ENCODE data around the gene DMRT1.

DMRT1 gene

DNA sequence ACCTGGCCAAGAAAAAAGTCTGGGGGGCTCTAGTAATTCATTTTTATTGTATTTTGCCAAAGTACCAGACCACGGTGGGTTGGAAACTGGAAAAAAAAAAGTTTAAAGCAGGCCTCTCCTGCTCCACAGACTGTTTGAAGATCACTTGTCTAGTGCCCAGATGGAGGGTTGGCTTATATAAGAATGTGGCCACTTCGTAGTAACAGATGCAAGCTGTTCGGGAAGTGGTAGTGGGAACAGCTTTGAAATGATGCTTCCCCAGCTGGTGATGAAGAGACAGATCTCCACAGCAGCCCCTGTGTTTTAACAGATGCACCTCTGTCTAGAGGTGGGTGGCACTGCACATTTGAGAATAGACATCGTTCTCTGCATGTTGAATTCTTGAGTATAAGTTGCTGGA lies 80.7 kb downstream of the DMRT1 start:
- no peak for DNase-seq (ENCODE audit: low read depth in 2 of 2)

DNA sequence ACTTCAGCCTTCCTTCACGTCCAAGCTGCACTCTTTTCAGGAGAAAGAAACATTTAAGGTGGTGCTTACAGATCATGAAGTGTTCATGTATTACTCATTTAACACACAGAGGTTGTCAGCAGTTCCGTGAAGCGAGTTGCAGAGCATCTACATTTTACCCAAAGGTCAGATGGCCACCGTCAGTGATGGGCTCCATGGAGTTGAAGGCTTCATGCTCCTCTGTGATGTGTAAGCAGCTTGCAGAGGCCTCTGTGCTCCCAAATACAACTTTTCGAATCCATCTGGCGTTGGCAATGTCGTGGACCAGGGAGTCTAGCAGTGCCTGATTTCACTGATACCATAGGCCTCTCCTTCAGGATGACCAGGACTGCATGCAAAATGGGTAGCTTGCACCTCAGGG lies 81.2 kb downstream of the DMRT1 start:
- no peak for DNase-seq (ENCODE audit: low read depth in 2 of 2)

DNA sequence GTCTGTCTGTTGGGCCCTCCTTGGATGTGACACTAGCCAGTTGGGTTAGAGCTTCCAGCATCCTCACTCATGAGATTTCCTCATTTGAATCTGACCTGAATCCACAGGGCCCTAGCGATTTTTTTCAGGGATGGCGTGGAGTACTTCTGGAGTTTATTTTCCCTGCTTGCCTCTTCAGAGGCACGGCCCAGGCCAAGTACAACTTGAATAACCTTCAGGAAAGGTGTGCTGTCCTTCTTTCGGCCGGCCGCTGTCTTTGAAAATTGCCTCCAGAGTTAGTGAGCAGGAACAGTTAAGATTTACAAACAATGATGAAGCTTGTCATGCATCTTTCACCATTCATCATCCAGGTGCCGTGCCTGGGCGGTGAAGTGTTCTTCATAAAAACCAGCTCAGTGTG lies 85.5 kb downstream of the DMRT1 start:
- DNase-seq (ENCODE audit: low read depth in 2 of 2), result no peak

DNA sequence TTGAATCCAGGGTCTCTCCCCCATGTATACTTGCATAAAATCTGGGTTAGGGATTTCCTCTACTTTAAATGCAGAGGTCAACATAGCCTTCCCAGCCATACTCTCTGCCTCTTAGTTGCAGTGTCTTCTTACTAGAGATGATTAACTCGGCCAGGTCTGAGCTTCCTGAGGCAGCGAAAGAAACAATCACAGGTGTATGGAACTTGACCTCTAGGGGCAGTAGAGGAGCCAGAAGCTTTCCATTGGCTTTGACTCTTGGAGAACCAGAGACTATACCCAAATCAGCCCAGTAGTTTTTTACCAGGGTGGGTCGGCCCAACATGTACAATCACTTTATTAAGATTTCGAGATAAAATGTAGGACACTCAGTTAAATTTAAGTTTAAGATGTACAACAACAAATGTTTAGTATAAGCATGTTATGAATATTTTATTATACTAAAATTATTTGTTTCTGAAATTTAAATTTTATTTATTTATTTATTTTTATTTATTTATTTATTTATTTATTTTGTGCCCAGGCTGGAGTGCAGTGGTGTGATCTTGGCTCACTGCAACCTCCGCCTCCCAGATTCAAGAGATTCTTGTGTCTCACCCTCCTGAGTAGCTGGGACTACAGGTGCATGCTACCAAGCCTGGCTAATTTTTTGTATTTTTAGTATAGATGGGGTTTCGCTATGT lies 87.0 kb downstream of the DMRT1 start:
- no peak for DNase-seq (ENCODE audit: low read depth in 2 of 2)

DNA sequence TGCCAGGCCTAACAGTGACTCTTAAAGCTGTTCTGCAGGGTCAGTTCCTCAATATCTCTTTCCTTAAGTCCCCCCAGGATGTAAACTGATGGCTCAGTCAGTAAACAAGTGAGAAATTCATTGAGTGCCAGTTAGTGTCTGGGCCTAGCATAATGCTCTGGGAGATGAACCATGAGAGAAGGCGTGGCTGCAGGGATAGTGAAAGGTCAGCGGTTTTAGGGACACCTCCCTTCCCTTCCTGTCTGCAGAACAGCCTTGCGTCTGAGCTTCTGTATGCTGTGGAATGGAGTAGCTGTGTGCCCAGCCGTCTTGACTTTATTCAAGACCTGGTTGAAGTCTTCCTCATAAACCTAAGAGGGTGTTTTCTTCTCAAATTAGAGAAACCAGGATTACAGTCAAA lies 88.2 kb downstream of the DMRT1 start:
- DNase-seq (ENCODE audit: low read depth in 2 of 2), result no peak

DNA sequence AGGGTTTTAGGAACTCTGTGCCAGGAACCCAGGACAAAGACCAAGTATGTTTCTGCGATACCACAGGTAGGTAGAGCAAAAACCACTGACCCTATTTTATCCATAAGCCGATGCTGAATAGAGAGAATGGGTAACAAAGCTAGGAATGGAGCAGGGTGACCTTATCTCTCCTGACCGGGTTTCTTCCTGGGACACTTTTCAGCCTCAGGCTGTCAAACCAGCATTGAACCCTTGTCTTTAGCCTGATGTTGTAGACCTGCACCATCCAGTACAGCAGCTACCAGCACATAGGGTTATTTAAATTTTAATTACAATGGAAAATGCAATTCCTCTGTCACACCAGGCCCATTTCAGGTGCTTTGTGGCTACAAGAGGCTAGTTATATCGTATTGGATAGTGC lies 91.9 kb downstream of the DMRT1 start:
- no peak for DNase-seq (ENCODE audit: low read depth in 2 of 2)

DNA sequence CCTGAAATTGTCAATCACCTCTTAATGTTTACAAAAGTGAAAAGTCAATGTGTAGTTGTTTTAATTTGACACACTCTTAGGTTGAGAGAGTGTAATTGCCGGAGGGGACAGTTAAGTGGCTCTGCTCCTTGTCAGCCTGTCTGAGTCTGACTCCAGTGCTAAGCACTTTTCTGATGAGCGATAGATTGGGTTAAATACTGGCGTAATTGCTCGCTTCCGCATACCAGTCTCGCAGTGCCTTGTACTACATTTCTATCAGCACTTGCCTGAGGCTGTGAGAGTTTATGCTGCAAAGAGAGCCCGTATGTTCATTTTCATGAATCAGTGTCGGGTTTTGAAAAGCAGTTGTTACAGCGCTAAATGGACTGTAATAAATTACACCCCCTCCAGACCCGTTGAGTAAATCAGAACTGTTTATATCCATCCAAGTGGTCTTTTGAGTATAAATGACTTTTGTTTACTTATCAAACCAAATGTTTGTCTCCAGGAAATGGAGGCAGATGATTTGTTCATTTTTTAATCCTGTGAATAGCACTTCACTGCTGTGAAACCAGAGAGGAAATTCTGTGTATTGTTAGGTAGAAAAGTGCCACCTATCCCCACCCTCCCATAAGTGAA lies 94.0 kb downstream of the DMRT1 start:
- no peak for DNase-seq (ENCODE audit: low read depth in 2 of 2)

DNA sequence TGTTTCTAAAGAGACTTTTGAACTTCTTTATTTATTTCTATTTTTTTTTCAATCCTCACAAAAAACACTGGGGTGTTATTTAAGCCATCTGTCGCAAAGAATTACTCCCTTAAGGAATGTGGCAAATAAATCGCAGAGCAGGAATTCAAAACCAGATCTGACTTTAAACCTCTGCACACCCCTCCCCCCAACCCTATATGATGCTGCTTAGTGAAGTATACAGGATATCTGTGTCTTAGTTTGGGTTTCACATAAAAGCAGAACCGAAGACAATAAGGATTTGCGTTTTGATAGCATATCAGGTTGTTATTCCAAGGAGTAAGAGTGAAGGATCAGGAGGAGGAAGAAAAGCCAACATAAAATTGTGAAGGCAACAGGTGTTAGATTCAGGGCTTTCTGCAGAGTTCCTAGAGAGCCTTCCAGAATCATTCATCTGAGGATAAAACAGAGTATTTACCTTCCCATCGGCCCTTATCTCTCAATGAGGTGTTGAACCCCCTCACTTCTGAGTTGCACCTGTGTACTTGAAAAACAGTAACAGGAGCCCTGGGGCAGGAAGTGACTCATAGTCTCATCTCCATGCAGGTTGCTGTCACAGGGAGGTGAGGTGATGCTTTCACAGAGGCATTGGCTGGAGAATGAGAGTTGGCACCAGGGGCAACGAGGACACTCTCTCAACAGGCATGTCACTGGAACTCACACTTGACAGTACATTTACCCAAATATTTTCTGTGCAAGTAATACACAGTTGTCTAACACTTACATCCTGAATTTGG lies 101.5 kb downstream of the DMRT1 start:
- no peak for DNase-seq (ENCODE audit: low read depth in 2 of 2)

DNA sequence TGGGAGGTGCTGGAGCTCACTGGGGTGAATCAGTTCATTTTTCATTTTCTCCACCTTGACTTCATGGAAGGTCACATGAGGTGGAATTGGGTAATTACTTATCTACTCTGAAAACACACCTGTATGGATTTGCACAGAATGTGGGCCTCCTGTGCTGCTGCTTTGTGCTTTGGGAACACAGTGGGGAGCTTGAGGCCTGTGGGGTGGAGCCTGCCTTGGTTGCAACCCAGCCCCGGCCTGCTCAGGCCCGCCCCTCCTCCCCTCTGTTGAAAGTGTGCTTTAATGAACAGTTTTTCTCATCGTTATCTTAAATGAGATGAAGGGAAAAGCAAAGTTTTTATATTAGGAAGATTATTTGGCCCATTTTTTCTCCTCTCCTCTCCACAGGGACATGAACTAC lies 106.5 kb downstream of the DMRT1 start:
- no peak for DNase-seq (ENCODE audit: low read depth in 2 of 2)

DNA sequence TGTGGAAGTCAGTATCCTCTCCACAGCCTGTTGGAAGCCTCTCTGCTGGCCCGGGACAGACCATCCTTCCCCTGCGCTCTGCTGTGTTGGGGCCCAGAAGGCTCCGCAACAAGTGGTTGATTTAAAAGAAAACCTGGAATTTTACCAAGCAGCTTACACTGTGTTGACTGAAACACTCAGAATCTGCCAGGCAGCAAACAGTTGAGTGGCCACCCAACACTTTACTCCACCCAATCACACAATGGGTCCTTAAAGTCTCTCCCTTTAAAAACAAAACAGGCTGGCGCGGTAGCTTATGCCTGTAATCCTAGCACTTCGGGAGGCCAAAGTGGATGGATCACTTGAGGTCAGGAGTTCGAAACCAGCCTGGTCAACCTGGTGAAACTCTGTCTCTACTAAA lies 107.0 kb downstream of the DMRT1 start:
- DNase-seq (ENCODE audit: low read depth in 2 of 2), result no peak

DNA sequence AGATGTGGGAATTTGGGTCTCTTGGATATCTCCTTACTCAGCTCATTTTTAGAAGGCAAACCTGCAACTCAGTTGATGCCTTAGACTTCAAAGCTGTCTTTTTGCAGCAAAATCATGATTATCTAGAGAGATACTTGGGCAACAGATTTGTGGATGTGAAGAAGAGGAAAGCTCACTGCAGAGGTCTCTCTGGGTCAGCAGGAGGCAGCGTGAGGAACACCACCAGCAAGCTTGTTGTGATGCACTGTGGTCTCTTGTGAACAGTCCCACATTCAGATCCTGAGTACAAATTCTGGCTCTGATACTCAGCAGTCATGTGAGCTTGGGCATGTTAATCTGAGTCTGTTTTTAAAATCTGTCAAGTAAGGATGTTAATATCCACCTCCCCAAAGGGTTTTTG lies 108.6 kb downstream of the DMRT1 start:
- no peak for DNase-seq (ENCODE audit: low read depth in 2 of 2)

DNA sequence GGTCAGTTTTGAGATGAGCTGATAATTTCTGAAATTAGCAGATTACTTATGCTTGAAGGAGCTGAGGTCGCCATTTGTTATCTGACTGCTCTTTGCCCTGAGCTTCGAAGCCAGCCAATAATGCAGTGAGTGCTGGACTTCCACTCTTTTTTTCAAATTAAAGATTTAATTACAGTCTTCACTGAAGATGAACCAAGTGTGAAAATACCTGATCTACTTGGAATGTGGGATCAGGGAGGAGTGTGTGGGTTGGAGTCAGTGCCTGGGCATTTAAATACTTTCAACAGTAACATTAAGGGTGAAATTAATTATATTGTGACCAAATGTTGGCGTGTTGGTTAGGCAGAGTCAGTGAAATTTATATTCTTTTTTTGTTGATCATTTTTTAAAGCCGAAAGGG lies 111.0 kb downstream of the DMRT1 start:
- no peak for DNase-seq (ENCODE audit: low read depth in 2 of 2)

DNA sequence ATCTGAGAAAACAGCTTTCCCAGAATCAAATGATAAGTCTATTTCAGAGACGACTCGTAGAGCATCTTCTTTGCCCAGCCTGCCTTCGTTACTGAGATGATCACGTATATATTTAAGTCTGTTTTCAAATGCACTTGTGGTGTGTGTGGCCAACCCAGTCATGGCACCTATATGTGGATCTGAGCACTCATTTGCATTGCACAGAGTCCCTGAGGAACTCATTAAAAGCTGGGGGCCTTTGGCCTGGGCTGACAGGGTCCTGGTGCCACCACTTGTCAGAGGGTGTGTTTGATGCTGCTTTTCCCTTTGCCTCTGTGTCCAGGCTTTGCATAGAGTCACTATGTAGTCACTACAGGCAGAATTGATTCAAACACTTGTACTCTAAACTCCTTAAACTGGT lies 117.6 kb downstream of the DMRT1 start:
- no peak for DNase-seq (ENCODE audit: low read depth in 2 of 2)

DNA sequence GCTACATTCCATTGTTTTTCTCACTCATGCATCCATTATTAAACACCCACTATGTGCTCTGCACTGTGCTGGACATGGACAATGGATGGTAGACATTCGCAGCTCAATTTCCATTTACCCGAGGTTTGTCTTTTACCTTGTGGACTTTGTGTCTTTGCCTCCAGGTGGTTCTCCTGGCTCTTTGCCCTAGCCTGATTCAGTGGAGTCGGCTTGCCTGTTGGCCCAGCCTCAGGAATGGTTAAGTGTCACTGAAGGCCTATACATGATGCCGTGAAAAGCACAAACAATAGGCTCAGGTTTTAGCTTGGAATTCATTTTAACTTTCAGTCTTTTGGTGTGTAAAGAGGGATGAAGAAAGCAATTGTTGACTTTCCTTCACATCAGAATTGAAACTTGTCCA lies 118.4 kb downstream of the DMRT1 start:
- no peak for DNase-seq (ENCODE audit: low read depth in 2 of 2)

DNA sequence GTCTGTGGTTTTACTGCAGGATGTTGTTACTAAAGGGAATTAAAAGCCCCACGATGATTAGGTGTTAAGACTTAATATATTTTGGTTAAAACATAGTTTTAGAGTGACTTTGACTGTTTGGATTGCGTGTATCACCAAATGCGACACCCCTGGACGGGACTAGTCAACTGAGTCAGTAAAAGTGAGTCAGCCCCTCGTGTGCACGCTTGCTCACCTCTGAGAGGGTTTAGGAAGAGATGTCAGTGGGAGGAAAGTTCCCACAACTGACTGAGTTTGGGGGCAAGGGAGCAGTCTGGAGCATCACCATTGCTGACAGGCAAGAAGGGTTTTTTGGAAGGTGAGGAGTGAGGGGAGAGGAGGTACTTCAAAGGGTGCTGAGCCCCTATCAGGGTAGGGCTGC lies 120.5 kb downstream of the DMRT1 start:
- DNase-seq (ENCODE audit: low read depth in 2 of 2), result no peak

DNA sequence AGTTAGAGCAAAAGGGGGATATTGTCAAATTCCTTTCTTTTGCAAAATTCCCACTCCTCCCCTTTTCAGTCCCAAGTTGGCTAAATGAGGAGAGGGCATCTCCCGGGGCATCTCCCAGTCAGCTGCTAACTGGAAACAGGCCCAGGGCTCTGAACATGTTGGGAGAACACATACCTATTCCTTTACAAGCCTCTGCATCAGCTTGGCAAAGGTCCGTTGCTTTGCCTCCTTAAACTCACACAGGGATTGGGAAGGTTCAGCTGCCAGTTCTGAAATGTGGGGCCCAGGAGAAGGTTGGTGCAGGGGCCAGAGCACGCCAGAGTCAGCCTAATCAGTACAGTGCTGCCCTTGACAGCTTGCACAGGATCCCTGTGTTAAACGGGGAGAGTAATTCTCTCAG lies 124.0 kb downstream of the DMRT1 start:
- DNase-seq (ENCODE audit: low read depth in 2 of 2), result no peak

DNA sequence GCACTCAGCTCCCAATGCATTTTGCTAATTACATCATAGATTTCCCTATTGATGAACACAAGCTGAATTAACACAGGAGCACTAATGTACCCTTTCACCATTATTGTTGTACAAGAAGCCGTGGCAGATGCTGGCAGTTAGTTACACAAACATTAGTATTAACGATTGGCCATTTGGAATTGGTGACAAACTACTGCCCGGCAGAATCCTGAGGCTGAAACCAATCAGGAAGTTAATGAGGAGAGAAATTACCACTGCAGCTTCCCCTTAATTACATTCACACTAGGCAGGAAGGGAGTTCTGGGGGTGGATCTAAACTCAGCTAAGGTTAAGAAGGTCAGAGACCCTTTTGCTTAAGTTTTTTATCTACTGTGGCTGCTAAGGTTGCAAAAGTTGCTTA lies 125.4 kb downstream of the DMRT1 start:
- DNase-seq (ENCODE audit: low read depth in 2 of 2), result no peak

DNA sequence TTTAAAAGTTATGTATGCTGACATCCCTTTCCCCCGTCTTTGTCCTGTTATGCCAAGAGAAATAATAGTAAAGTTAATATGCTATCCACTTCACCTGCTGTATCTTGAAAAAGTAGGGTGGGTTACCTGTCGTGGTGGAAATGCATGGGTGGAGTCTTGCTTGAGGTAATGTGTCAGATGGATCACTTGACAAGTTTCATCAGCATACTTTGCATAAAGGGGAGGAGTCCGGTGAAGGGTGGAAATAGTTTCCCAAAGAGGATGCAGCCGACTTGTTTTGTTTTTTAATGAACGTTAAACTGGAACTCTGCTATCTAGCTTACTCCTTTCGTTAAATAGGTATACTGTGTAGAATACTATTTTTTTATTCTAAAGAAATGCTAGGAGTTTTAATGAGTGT lies 125.9 kb downstream of the DMRT1 start:
- no peak for DNase-seq (ENCODE audit: low read depth in 2 of 2)

DNA sequence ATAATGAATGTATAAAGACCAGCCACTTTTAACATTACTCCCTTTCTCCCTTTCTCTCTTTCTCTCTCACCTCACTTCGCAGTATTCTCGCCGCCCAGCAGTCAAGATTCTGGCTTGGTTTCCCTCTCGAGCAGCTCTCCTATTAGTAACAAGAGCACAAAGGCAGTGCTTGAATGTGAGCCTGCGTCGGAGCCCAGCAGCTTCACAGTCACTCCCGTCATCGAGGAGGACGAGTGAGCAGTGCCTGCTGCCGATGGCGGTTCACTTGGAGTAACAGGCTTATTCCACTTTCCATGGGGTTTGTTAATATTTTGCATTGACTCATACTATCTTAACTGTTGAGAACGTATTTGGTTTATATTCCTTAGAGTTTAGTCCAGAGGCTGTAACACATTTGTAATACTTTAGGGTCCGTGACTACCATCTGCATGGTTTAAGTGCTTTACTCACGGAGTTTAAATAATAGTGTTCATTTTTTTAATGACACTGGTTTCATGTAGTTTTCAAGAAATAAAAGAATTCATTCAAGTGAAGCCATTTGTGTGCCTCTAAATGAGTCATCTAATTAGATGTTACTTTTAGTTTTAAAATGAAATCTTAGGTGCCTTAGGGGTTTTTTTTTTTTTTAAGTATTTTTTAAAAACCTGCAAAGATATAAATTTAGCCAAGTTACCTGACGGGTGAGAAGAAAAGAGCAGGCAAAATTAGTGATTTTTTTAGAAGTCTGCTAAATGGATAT lies 126.6 kb downstream of the DMRT1 start:
- DNase-seq (ENCODE audit: low read depth in 2 of 2), result no peak

DNA sequence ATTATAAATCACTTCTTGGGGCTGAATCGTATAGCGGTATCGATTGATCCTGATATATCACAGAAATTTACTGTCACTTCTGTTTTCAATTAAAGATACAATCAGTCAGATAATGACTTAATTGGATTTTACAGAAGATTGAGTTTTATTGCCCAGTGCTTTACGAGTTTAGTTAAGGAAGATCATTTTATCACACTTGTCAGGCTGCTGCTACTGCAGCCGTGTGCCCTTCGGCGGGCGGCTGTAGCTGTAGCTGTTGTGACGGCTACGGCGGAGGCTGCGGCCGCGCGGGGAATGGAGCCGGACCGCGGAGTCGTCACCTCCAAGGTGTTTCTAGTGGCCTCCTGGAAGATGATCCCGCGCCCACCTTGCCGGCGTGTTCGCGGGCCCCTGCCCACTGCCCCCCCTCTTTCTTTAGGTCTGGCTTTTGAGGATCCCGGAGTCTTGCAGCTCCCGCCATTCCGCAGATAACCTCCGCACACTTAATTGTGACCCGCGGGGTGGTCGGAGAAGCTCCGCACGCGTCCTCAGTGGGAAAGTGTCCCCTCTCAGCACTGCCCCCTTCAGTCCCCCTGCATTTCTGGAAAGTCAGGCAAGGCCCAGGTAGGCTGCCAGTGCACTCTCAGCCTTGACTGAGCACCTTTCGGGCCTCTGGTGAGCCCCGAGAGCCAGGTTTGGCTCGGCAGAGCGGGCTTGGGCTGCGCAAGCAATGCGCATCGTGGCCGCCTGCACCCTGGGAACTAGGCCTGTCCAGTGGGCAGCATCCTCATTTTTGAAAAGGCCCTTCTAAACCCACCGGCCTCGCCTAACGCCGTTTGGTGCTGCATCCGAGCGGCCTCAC lies 128.0 kb downstream of the DMRT1 start:
- no peak for DNase-seq (ENCODE audit: low read depth in 2 of 2)

DNA sequence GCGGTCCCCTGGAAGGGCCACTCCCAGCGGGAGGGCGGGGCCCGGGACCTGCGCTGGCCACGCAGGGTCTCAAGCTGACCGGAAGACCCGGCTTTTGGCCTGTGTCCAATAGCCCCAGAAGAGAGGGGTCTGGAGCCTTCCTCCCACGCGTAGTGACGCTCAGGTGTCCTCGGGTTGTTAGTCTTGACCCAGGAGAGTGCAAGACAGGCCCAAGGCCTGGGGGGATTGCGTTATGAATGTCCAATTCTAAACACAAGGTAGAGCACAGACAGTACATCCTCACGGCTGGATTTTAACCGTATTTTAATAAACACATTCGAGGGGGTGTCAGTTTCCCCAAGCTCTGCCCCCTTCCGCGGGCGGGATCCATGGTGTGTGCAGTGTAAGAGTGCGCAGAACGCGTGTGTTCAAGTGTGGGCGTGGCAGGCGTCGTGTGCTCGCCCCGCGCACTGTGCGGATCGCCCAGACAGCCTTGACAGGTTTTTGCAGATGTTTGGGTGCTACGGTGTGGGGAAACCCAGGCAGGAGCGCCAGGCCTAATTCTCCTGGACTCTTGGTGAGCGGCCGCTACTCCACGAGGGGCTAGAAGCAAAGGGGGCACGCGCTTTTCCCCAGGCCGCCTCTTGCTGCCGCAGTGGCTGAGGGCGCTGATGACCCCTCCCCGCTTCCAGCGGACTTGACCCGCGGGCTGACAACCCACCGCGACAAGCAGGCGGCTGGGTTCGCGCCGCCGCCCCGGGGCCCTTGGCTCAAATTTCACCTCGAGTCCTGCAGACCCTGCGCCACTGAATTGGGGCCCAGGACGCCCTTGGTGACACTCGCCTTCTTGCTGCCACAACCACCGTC lies 128.9 kb downstream of the DMRT1 start:
- no peak for DNase-seq (ENCODE audit: low read depth in 2 of 2)

All from stimulated activated CD8-positive, alpha-beta memory T cell treated with anti-CD3 and anti-CD28 coated beads, Interleukin-15, amount 100 ng/mL, for 48 hours (primary cell).